NCI-H2227 (cell line): Measurements from ENCODE around the gene TBC1D17.

ENCODE experiments used
- DNase-seq: peaks from one replicate; lab custom pipeline; 2025; ENCODE audit not compliant: unreplicated experiment; lab: John Stamatoyannopoulos, UW

Gene TBC1D17

DNA sequence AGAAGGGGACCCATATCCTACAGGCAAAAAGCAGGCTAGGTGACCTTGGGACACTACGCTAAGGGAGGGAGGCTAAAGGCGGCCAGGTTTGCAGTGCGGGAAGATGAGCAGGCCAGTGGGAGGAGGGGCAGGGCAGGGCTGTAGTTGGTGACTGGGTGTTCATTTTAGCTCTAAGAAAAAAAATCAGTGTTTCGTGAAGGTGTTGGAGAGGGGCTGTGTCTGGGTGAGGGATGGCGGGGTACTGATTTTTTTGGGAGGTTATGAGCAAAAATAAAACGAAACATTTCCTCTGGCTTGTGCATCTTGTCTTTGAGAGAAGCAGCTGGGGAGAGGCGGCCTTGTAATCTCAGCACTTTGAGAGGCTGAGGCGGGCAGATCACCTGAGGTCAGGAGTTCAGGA, 56.1 kb downstream of the TBC1D17 start:
- DNase-seq = no peak

DNA sequence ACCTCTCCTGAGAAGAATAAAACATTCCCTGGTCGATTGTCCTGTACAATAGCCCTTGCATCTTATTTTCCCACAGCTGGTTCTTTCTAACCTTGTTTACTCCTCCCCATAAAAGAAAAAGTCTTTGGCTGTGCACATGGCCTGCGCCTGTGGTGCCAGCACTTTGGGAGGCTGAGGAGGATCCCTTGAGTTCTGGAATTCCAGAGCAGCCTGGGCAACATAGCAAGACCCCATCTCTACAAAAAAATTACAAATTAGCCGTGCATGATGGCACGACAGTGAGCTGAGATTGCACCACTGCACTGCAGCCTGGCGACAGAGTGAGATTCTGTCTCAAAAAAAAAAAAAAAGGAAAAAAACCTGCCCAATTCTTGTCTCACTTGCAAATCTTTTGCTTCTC, 59.0 kb downstream of the TBC1D17 start:
- DNase-seq = no peak

DNA sequence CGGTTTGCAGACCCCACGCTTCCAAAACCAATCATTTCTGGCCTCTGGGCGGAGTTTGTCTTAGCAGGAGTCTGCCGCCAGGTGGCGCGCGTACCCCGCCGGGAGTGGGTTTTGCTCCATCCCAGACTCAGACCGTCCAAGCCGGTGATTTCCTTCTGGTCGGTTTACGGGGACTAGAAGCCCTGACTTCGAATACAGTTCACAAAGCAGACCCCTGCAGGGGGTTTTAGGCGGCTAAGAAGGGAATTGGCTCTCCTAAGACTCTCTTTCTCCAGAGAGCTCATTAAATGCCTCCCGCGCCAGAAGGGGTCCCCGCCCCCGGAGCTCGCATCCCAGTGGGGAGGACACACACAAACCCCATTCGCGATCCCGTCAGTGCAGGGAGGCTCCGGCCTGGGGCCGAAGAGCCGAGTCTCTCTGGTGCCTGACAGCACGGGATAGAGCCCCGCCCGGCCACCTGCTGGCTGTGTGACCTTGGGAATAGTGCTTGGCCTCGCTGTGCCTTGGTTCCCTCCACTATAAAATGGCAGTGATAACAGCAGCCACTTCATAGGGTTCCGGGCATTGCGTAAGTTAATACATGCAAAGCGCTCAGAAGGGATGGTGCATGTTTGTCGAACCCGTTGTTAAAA, 60.4 kb downstream of the TBC1D17 start:
- peak; percentile 85 for DNase-seq
